ENCODE results near the gene ACSL4.

Gene ACSL4

DNA sequence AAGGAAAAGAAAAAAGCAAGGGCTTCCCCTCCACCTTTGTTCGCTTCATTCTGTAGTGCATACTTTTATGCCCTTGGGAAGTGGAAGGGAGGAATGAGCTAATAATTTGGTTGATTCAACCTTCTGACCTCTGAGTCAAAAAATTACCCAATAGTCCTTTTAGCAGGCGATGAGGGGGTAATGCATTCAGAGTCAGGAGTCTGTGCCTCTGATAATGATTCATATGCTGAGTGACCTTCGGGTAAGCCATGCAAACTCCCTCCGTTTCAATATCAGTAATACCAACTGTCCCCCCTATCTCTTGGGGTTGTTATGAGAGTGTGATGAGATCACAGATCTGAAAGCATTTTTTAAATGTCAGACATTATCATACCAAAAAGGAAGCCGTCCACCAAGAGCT lies 41.6 kb upstream of the ACSL4 start:
- no peak for DNase-seq
- H3K27ac ChIP-seq, result no peak overlapping the region
- intact Hi-C loops (cut with DNase I; ENCODE audit: low total_unique reads), result no loop called here
- TF ChIP-seq, protein P1, sequence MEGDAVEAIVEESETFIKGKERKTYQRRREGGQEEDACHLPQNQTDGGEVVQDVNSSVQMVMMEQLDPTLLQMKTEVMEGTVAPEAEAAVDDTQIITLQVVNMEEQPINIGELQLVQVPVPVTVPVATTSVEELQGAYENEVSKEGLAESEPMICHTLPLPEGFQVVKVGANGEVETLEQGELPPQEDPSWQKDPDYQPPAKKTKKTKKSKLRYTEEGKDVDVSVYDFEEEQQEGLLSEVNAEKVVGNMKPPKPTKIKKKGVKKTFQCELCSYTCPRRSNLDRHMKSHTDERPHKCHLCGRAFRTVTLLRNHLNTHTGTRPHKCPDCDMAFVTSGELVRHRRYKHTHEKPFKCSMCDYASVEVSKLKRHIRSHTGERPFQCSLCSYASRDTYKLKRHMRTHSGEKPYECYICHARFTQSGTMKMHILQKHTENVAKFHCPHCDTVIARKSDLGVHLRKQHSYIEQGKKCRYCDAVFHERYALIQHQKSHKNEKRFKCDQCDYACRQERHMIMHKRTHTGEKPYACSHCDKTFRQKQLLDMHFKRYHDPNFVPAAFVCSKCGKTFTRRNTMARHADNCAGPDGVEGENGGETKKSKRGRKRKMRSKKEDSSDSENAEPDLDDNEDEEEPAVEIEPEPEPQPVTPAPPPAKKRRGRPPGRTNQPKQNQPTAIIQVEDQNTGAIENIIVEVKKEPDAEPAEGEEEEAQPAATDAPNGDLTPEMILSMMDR (IDR thresholded peaks at IDR 0.05), result no peak
- H3K36me3 ChIP-seq, result no peaks in the 10 kb centered on the region
- no peaks in the 10 kb centered on the region for H3K4me1 ChIP-seq
- peaks cover 0 to 11% (median 0%) of the 10 kb centered on the region in 3 donors for H3K9me3 ChIP-seq
- no peaks in the 10 kb centered on the region for H3K27me3 ChIP-seq
- no peak overlapping the region for H3K4me3 ChIP-seq

DNA sequence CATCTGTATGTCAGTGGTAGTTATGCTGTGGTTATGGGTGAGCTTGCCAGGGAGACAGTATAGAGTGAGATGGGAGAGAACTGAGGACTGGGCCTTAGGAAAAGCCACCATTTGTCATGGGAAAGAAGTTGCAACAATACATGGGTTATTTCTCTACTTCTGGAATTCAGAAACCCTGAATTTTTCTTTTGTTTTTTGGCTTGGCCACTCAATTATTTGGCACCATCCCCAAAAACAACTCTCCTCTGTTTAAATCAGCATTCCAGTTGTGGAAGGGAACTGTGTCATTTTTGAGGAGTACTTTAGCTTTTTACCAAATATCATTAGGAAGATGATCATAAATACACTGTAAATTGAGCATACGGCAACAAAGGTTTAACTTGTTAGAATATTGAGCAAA lies 41.1 kb upstream of the ACSL4 start:
- Histone ChIP-seq H3K9me3 (peaks cover 0 to 11% (median 5%) of the 10 kb centered on the region in 3 donors), H3K36me3 (no peaks in the 10 kb centered on the region), H3K4me3 (no peak overlapping the region), H3K27me3 (no peaks in the 10 kb centered on the region), H3K4me1 (no peaks in the 10 kb centered on the region), H3K27ac (no peak overlapping the region)
- intact Hi-C loops (cut with DNase I; ENCODE audit: low total_unique reads), result no loop called here
- no peak for DNase-seq
- TF ChIP-seq, protein P1 (IDR thresholded peaks at IDR 0.05), result no peak

DNA sequence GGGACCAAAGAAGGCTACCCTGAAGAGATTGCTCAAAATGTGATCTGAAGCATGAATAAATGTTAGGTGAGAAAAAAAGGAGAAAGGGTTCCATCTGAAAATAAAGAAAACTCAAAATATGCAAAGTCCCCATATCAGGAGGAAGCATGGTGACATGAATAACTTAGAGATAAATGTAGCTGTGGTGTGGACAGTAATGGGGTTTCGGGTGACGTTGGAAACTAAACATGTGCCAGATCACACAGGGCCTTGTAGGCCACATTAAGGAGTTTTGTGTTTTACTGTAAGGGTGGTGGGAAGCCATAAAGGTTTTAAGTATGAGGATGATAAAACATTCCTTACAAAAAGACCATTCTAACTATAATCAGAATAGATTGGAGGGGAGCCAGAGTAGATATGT lies 40.3 kb upstream of the ACSL4 start:
- H3K36me3 ChIP-seq, result no peaks in the 10 kb centered on the region
- H3K4me3 ChIP-seq, result no peak overlapping the region
- H3K4me1 ChIP-seq, result no peaks in the 10 kb centered on the region
- DNase-seq, result no peak
- H3K27me3 ChIP-seq, result no peaks in the 10 kb centered on the region
- intact Hi-C loops (cut with DNase I; ENCODE audit: low total_unique reads), result no loop called here
- peaks cover 0 to 11% (median 9%) of the 10 kb centered on the region in 3 donors for H3K9me3 ChIP-seq
- TF ChIP-seq, protein P1 (IDR thresholded peaks at IDR 0.05), result no peak
- no peak overlapping the region for H3K27ac ChIP-seq

DNA sequence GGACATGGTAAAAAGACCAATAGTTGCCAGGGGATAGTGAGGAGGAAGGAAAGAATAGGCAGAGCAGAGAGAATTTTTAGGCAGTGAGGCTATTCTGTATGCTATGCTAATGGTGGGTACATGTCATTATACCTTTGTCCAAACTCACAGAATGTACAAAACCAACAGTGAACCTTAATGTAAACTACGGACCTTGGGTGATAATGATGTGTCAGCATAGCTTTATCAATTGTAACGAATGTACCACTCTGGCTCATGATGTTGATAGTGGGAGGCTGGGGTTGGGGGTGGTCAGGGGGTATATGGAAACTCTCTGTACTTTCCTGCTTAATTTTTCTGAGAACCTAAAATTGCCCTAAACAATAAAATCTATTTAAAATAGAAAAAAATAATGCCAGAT lies 37.7 kb upstream of the ACSL4 start:
- Histone ChIP-seq H3K27me3 (no peaks in the 10 kb centered on the region), H3K4me1 (no peaks in the 10 kb centered on the region), H3K36me3 (no peaks in the 10 kb centered on the region), H3K9me3 (peaks cover 0 to 11% (median 11%) of the 10 kb centered on the region in 3 donors), H3K27ac (no peak overlapping the region), H3K4me3 (no peak overlapping the region)
- intact Hi-C loops (cut with DNase I; ENCODE audit: low total_unique reads), result no loop called here
- no peak for DNase-seq
- TF ChIP-seq, protein P1 (IDR thresholded peaks at IDR 0.05), result no peak

DNA sequence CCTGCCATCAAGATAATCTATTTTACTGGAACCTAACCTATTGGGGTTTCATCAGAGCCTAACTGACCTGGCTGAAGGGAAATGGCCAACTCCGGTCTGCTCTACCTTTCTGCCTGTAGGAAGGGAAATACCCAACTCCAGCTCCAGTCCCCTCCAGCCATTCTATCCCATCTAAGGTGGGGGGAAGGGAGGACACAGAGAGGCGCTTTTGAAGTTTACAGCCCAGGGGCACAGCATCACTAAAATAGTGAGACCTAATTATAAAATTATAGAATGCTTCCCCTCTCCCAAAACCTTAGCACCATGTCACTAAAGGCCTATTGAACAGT lies 27.8 kb upstream of the ACSL4 start:
- Histone ChIP-seq H3K4me1 (no peaks in the 10 kb centered on the region), H3K27ac (no peak overlapping the region), H3K9me3 (peaks cover 0 to 2% (median 0%) of the 10 kb centered on the region in 3 donors), H3K27me3 (no peaks in the 10 kb centered on the region), H3K4me3 (no peak overlapping the region), H3K36me3 (no peaks in the 10 kb centered on the region)
- DNase-seq, result no peak
- TF ChIP-seq, protein P1 (IDR thresholded peaks at IDR 0.05), result no peak
- intact Hi-C loops (cut with DNase I; ENCODE audit: low total_unique reads), result no loop called here

Measured in tibial artery (tissue), 4 donors.